Measurements from ENCODE around the gene CHMP6.

DNA sequence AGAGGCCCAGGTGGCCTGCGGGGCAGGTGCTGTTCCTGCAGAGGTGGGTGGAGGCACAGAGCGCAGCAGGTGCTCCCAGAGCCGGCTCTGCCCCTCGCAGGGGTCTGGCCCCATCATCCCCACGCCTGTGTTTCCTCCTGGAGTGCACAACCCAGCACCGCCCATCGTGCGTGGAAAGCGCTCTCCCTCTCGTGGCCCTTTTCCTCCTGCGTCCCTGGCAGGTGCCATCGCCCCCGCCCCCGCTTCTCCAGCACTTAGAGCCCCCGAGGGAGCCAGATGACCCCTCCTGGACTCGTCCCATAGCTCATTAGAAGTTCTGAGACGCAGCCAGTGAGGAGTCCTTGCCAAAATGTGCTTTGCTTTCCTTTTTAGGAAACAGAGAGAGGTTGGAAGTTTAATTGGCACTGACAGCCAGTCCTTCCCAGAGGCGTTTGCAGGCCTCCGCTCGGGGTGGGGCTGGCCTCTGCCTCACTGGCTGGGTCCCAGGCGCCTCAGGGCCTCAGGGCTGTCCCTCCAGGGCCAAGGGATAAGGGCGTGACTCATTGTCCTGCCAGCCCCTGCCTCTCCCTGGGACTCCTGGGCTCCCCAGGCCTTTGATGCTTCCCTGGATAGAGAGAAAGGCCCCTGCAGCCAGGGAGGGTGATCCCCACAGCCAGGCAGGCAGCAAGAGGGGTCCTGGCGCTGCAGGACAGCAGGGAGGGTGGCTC, 32.2 kb upstream of the CHMP6 start:
- TF ChIP-seq, protein P1, sequence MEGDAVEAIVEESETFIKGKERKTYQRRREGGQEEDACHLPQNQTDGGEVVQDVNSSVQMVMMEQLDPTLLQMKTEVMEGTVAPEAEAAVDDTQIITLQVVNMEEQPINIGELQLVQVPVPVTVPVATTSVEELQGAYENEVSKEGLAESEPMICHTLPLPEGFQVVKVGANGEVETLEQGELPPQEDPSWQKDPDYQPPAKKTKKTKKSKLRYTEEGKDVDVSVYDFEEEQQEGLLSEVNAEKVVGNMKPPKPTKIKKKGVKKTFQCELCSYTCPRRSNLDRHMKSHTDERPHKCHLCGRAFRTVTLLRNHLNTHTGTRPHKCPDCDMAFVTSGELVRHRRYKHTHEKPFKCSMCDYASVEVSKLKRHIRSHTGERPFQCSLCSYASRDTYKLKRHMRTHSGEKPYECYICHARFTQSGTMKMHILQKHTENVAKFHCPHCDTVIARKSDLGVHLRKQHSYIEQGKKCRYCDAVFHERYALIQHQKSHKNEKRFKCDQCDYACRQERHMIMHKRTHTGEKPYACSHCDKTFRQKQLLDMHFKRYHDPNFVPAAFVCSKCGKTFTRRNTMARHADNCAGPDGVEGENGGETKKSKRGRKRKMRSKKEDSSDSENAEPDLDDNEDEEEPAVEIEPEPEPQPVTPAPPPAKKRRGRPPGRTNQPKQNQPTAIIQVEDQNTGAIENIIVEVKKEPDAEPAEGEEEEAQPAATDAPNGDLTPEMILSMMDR (conservative IDR thresholded peaks at IDR 0.05) = no peak
- TF ChIP-seq ZFX (IDR thresholded peaks at IDR 0.05) = no peak
